ENCODE measurements around the gene HEPACAM.
A peak's percentile ranks its signal among the peaks of the same experiment; 100 is the strongest.

The HEPACAM gene, protein sequence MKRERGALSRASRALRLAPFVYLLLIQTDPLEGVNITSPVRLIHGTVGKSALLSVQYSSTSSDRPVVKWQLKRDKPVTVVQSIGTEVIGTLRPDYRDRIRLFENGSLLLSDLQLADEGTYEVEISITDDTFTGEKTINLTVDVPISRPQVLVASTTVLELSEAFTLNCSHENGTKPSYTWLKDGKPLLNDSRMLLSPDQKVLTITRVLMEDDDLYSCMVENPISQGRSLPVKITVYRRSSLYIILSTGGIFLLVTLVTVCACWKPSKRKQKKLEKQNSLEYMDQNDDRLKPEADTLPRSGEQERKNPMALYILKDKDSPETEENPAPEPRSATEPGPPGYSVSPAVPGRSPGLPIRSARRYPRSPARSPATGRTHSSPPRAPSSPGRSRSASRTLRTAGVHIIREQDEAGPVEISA

DNA sequence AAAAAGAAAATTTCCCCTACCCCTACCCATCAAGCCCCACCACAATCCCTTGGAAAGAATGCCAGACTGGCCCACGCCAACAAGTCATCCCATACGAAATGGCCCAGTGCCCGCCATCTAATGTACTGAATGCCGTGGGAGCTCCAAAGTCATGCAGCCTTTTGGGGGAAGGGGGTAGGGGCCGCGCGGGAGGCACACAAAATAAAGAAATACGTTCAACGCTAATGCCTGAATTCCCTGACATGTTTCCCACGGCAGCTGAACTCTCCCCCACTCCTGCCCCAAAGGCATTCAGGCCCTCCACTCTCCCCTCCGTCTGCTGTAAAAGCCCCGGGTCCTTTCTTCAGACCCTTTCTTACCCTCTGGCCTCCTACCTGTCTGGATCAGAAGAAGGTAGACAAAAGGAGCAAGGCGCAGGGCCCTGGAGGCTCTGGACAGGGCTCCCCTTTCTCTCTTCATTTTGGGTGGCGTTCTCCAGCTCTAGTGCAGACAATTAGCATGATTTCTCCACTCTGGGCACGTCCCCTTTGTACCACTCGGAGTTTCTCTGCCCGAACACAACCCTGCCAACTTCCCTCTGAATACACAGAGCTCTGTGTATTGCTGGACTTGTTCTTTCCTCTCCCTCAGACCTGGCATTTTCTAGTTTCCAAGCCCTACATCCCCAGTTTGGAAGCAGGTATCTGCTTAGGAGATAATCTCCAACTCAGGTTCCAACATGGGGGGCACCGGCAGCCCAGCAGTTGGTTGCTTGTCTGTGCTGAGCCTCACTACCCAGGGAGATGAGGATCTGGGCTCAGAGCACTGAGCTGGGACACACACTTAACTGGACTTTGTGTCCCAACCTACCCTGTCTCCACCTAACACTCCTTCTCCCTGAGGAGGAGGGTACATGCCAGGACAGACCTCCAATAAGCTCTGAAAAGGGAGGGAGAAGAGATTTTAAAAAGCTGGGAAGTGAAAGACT, at the start of gene HEPACAM:
Gene HEPACAM, minus strand, starts transcription at position 500 of the 967 bp plus-strand sequence. Its CDS starts 41 bp downstream, at position 459.
- DNase-seq (ENCODE audit: low read depth) = no peak

DNA sequence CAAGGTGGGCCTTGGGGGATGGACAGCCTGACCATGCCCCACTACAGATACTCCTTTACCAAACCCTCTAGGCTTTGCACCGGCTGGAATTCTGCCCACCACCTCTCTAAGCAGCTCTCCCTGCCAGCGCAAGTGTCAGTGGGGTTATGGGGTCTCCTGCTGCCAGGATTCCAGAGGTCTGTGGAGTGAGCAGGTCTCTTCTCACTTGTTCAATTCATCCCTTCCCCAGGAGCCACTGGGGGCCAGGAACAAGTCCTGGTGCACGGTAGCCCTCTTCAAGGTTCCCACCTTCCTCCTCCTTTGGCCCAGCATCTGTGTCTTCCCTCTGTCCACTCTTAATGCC, 48.6 kb upstream of the HEPACAM start:
- no peak overlapping the region for H3K4me3 ChIP-seq (ENCODE audit: low read depth, low read length)
- TF ChIP-seq, protein P1, sequence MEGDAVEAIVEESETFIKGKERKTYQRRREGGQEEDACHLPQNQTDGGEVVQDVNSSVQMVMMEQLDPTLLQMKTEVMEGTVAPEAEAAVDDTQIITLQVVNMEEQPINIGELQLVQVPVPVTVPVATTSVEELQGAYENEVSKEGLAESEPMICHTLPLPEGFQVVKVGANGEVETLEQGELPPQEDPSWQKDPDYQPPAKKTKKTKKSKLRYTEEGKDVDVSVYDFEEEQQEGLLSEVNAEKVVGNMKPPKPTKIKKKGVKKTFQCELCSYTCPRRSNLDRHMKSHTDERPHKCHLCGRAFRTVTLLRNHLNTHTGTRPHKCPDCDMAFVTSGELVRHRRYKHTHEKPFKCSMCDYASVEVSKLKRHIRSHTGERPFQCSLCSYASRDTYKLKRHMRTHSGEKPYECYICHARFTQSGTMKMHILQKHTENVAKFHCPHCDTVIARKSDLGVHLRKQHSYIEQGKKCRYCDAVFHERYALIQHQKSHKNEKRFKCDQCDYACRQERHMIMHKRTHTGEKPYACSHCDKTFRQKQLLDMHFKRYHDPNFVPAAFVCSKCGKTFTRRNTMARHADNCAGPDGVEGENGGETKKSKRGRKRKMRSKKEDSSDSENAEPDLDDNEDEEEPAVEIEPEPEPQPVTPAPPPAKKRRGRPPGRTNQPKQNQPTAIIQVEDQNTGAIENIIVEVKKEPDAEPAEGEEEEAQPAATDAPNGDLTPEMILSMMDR (IDR thresholded peaks at IDR 0.05; ENCODE audit: low read depth, low read length, missing control alignments) = no peak
- no peak for DNase-seq (ENCODE audit: low read depth)
- in situ Hi-C loops (cut with HindIII; ENCODE audit: low sequenced_read_pairs) = no loop called here

More for the DNA sequence above, at the start of gene HEPACAM:
- TF ChIP-seq, protein P1 (IDR thresholded peaks at IDR 0.05; ENCODE audit: low read depth, low read length, missing control alignments) = no peak
- no peak within 1 kb of the TSS for H3K4me3 ChIP-seq (ENCODE audit: low read depth, low read length)
- in situ Hi-C loops (cut with HindIII; ENCODE audit: low sequenced_read_pairs) = no loop called here

DNA sequence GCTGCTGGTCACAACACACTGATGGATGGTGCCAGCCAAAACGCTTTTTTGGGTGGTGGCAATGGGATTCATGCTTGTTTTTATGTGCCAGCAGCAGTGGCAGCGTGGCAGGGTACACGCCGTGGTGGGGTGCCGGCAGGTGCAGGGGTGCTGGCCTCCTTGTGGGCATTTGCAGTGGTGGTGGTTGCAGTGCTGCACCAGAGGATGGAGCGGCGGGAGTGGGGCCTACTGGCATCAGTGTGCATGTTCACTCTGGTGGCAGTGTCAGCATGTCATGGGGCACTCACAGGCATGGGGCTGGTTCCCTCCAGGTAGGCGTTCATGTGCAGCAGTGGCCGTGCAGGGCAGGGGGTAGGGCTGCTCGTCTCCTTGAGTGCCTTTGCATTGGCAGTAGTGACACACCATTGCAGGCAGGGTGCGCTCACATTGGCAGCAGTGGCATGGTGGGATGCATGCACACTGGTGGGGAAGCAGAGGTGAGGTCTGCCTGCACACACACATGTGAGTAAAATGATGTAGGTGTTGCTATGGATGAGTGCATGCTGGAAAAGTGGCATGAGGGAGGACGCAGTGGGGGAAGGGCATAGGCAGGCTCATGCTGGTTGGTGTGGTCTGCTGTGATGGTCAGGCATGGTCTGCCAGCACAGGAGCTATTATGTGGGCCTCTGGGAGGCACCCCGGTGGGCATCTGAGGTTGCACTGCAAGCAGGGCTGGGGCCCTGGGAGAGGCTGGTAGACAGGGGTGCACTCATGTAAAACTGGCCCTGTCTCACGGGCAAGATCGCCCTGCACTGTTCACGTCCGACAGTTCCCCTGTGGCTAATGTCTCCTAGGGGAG, 48.0 kb upstream of the HEPACAM start:
- TF ChIP-seq, protein P1 (IDR thresholded peaks at IDR 0.05; ENCODE audit: low read depth, low read length, missing control alignments) = no peak
- in situ Hi-C loops (cut with HindIII; ENCODE audit: low sequenced_read_pairs) = no loop called here
- DNase-seq (ENCODE audit: low read depth) = no peak
- H3K4me3 ChIP-seq (ENCODE audit: low read depth, low read length) = no peak overlapping the region

DNA sequence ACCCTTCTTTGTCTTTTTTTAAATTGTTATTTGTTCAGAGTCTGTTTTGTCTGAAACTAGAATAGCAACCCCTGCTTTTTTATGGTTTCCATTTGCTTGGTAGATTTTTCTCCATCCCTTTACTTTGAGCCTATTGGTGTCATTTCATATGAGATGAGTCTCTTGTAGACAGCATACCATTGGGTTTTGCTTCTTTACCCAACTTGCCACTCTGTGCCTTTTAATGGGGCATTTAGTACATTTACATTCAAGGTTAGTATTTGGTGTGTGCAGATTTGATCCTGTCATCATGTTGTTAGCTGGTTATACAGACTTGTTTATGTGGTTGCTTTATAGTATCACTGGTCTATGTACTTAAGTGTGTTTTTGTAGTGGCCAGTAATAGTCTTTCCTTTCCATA, 46.2 kb upstream of the HEPACAM start:
- in situ Hi-C loops (cut with HindIII; ENCODE audit: low sequenced_read_pairs) = no loop called here
- no peak for DNase-seq (ENCODE audit: low read depth)
- H3K4me3 ChIP-seq (ENCODE audit: low read depth, low read length) = no peak overlapping the region
- TF ChIP-seq, protein P1 (IDR thresholded peaks at IDR 0.05; ENCODE audit: low read depth, low read length, missing control alignments) = no peak

- TF ChIP-seq, protein P1 (IDR thresholded peaks at IDR 0.05; ENCODE audit: low read depth, low read length, missing control alignments) = no peak
- DNase-seq (ENCODE audit: low read depth) = peak; percentile 11
- in situ Hi-C loops (cut with HindIII; ENCODE audit: low sequenced_read_pairs) = no loop called here
- no peak overlapping the region for H3K4me3 ChIP-seq (ENCODE audit: low read depth, low read length)
Observed at GRCh38 chr11:124978316-124978715, 42.5 kb upstream of the HEPACAM start.

- TF ChIP-seq, protein P1 (IDR thresholded peaks at IDR 0.05; ENCODE audit: low read depth, low read length, missing control alignments) = no peak
- no peak for DNase-seq (ENCODE audit: low read depth)
- no peak overlapping the region for H3K4me3 ChIP-seq (ENCODE audit: low read depth, low read length)
- in situ Hi-C loops (cut with HindIII; ENCODE audit: low sequenced_read_pairs) = no loop called here
Observed at GRCh38 chr11:124977006-124977405, 41.2 kb upstream of the HEPACAM start.

Measured in astrocyte of the cerebellum (primary cell).